ENCODE data around the gene BIRC3. TPM values are rescaled to one million over a fixed set of nuclear protein-coding genes. Genes with fewer than 3 reads are reported as not detected.

The BIRC3 gene
- total RNA-seq, 1 donor from 2014 or later = 7.1 TPM

- DNase-seq (ENCODE audit: extremely low spot score in 2 of 2) = no peak
- no peak overlapping the region for H3K27ac ChIP-seq
- H3K9me3 ChIP-seq = no peaks in the 10 kb centered on the region
- H3K4me3 ChIP-seq = no peak overlapping the region
- no peak for TF ChIP-seq POLR2A (IDR thresholded peaks at IDR 0.05)
- no peak for TF ChIP-seq POLR2AphosphoS5 (IDR thresholded peaks at IDR 0.05; ENCODE audit: insufficient read depth in 1 of 2, low read depth in 1 of 2)
- TF ChIP-seq, protein P1, sequence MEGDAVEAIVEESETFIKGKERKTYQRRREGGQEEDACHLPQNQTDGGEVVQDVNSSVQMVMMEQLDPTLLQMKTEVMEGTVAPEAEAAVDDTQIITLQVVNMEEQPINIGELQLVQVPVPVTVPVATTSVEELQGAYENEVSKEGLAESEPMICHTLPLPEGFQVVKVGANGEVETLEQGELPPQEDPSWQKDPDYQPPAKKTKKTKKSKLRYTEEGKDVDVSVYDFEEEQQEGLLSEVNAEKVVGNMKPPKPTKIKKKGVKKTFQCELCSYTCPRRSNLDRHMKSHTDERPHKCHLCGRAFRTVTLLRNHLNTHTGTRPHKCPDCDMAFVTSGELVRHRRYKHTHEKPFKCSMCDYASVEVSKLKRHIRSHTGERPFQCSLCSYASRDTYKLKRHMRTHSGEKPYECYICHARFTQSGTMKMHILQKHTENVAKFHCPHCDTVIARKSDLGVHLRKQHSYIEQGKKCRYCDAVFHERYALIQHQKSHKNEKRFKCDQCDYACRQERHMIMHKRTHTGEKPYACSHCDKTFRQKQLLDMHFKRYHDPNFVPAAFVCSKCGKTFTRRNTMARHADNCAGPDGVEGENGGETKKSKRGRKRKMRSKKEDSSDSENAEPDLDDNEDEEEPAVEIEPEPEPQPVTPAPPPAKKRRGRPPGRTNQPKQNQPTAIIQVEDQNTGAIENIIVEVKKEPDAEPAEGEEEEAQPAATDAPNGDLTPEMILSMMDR (IDR thresholded peaks at IDR 0.05) = no peak
- intact Hi-C loops (cut with DNase I) = loop anchor here (5.0 to 10.0 kb wide), 2 partner anchors 49 to 153 kb away; no protein-coding TSS in a partner anchor
- no peaks in the 10 kb centered on the region for H3K36me3 ChIP-seq
- peaks cover 17% of the 10 kb centered on the region for H3K4me1 ChIP-seq
- no peaks in the 10 kb centered on the region for H3K27me3 ChIP-seq
Observed at GRCh38 chr11:102343809-102344208, 26.5 kb downstream of the BIRC3 start.

DNA sequence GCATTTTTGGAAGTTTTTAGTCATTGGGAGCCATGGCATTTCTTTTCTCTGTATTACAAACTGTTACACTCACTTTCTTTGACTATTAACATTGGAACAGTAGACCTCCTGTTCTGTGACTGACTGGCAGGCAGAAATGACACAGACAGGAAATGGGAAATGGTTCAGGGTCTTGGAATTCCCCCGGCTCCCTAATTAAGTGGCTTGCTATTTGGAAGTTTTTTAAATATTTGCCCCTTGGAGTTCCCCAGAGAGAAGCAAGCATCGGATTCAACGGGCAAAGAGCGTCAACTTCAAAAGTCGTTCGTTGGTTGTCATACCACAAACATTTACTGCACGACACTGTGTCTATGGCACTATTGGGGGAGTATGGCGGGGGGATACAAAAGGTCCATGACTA is 28.6 kb downstream of the BIRC3 start:
- no peaks in the 10 kb centered on the region for H3K27me3 ChIP-seq
- intact Hi-C loops (cut with DNase I) = loop anchor here (5.0 to 10.0 kb wide), 2 partner anchors 51 to 106 kb away; partner anchors contain the start of gene TMEM123

DNA sequence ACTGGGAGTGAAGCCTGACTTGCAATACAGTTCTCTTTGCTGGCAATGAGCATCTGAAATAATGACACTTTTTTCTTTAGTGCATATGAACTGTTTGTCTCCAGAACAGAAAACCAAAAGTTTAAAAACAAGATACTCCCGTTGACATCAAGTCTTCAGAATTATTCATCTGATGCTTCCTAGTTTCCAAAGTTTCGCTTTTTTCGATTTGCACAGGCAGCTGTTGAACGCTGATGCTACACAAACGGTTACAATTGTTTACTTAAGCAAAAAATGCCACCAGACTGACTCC is 29.1 kb downstream of the BIRC3 start:
- intact Hi-C loops (cut with DNase I) = loop anchor here (5.0 to 10.0 kb wide), 2 partner anchors 52 to 106 kb away; partner anchors contain the start of gene TMEM123

More for the DNA sequence above, 28.6 kb downstream of the BIRC3 start:
- Histone ChIP-seq H3K9me3 (no peaks in the 10 kb centered on the region), H3K4me3 (peak overlapping the region; percentile 72 to 83), H3K27ac (peak overlapping the region; percentile 98), H3K36me3 (peaks cover 2 to 7% of the 10 kb centered on the region in 2 donors), H3K4me1 (peaks cover 37% of the 10 kb centered on the region)
- no peak for DNase-seq (ENCODE audit: extremely low spot score in 2 of 2)
- TF ChIP-seq POLR2A (IDR thresholded peaks at IDR 0.05) = no peak
- TF ChIP-seq, protein P1 (IDR thresholded peaks at IDR 0.05) = no peak
- no peak for TF ChIP-seq POLR2AphosphoS5 (IDR thresholded peaks at IDR 0.05; ENCODE audit: insufficient read depth in 1 of 2, low read depth in 1 of 2)

DNA sequence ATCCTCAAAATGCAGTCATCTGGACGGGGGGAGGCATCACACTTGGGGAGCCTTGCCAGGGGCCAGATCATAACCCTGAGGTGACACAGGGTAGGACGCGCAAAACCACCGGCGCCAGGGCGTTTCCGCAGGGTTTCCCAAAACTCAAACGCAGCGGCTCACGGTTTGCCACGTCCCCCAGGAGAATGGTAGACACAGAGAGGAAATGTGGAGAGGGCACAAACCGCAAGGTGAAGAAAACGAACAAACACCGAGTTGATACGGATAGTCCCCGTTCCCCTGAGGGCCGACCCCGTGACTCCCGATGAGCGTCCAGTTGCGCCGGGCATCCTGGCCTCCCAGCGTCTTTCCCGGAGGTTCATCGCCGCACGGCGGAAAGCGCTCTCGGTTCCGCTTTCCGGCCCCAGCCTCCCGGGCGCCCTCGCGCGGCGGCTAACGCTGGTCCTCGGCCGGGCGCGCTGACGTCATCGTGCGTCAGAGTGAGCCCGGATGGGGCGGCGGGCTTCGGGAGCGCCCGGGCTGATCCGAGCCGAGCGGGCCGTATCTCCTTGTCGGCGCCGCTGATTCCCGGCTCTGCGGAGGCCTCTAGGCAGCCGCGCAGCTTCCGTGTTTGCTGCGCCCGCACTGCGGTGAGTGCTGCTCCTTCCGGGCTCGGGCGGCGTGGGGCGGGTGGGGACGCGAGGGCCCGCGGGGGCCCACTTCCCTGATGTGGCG is 29.6 kb downstream of the BIRC3 start, which contains the start of gene BIRC2:
TSS of gene BIRC2 (plus strand) at position 467 of the 714 bp plus-strand sequence. CDS start 2,641 bp downstream, outside the sequence.
- peak; percentile 90 to 97 for DNase-seq (ENCODE audit: extremely low spot score in 2 of 2)
- peak within 1 kb of the TSS; percentile 98 for H3K27ac ChIP-seq
- H3K4me1 ChIP-seq = peaks cover 37% of the 10 kb centered on the region
- intact Hi-C loops (cut with DNase I) = loop anchor here (5.0 to 10.0 kb wide), 2 partner anchors 52 to 105 kb away; partner anchors contain the start of gene TMEM123
- H3K27me3 ChIP-seq = no peaks in the 10 kb centered on the region
- H3K9me3 ChIP-seq = no peaks in the 10 kb centered on the region
- H3K36me3 ChIP-seq = peaks cover 3 to 7% of the 10 kb centered on the region in 2 donors
- H3K4me3 ChIP-seq = peak within 1 kb of the TSS; percentile 72 to 83
- TF ChIP-seq, protein P1 (IDR thresholded peaks at IDR 0.05) = peak; percentile 28 to 79 (median 78)
- TF ChIP-seq POLR2AphosphoS5 (IDR thresholded peaks at IDR 0.05; ENCODE audit: insufficient read depth in 1 of 2, low read depth in 1 of 2) (peak; percentile 64 to 97), POLR2A (IDR thresholded peaks at IDR 0.05) (peak in 1 of 2 donors; percentile 91)

More for the DNA sequence above, 29.1 kb downstream of the BIRC3 start:
- Histone ChIP-seq H3K4me3 (peak overlapping the region; percentile 72 to 83), H3K9me3 (no peaks in the 10 kb centered on the region), H3K4me1 (peaks cover 37% of the 10 kb centered on the region), H3K27me3 (no peaks in the 10 kb centered on the region), H3K27ac (peak overlapping the region; percentile 98), H3K36me3 (peaks cover 3 to 7% of the 10 kb centered on the region in 2 donors)
- DNase-seq (ENCODE audit: extremely low spot score in 2 of 2) = no peak
- TF ChIP-seq POLR2A (IDR thresholded peaks at IDR 0.05) = no peak

GRCh38 chr11:102347462-102348370 is 30.4 kb downstream of the BIRC3 start:
- Histone ChIP-seq H3K9me3 (no peaks in the 10 kb centered on the region), H3K4me3 (peak overlapping the region; percentile 72 to 83), H3K36me3 (peaks cover 3 to 7% of the 10 kb centered on the region in 2 donors), H3K27ac (peak overlapping the region; percentile 98), H3K27me3 (no peaks in the 10 kb centered on the region), H3K4me1 (peaks cover 37% of the 10 kb centered on the region)
- no peak for DNase-seq (ENCODE audit: extremely low spot score in 2 of 2)
- TF ChIP-seq, protein P1 (IDR thresholded peaks at IDR 0.05) = no peak
- TF ChIP-seq POLR2AphosphoS5 (IDR thresholded peaks at IDR 0.05; ENCODE audit: insufficient read depth in 1 of 2, low read depth in 1 of 2) = no peak
- no peak for TF ChIP-seq POLR2A (IDR thresholded peaks at IDR 0.05)
- intact Hi-C loops (cut with DNase I) = loop anchor here (5.0 to 10.0 kb wide), 2 partner anchors 53 to 105 kb away; partner anchors contain the start of gene TMEM123

Measured in vagina (tissue), 2 donors.